Stimulated activated CD4-positive, alpha-beta T cell treated with anti-CD3 and anti-CD28 coated beads, Interleukin-12 subunit alpha, Interleukin-12 subunit beta, amount 100 ng/mL, for 4 hours (primary cell): ENCODE results near the gene SORL1.

Experiments
- DNase-seq: peaks from one replicate; pipeline ENCODE4 v3.0.0-alpha.2; 2020

Gene SORL1

DNA sequence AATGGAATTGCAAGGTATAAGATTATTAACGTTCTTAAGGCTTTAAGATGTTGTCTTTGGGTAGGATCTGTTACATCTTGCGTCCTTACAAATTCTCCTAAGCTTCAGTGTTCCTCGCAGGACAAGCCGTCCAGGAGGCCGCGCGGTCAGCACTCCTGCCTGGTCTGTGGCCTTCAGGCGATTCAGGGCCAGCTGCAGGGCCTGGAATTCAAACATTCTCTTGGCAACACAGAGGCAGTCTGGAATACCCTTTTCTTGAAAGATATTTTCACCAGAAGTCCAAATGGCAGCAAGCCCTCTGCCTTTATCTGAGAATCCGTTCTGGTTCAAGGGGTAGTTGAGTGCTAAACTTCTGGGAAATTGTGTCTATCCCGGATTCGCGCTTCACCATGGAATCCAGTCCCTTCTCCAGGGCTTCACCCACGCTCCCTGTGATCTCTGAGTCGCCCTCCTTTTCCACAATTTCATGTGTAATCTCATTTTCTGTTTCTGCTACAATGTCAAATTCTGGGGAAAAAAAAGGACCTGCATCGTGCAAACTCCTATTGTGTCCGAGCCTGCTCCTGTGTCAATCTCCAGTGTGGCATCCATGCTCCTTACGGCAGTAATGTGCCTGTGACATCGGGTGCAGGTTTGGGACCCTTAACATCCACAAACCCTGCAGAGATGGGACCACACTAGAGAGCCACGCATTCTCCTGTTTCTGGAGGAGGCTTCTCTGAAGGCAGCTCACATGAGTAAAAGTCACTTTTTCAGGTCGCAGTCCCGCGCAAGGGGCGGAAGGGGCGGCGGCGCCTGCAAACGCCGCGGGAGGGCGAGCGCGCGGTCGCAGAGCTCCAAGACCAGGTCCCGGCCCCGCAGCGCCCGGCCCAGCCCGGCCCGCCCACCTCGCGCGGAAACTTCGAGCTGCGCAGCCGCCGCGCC, 25.4 kb upstream of the SORL1 start:
- DNase-seq = peak; percentile 58

DNA sequence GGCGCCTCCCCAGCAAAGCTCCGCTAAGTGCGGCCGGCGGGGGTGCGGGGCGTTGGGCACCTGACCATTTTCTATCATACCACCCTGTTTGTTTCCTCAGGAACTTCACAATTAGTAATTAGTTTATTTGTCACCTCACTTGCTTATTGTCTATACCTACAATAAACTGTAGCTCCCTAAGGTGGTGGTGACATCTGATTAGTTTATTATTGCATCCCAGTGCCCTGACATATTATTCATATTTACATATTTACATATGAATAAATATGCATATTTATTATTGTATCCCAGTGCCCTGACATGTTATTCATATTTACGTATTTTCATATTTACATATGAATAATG, 24.7 kb upstream of the SORL1 start:
- DNase-seq = no peak

DNA sequence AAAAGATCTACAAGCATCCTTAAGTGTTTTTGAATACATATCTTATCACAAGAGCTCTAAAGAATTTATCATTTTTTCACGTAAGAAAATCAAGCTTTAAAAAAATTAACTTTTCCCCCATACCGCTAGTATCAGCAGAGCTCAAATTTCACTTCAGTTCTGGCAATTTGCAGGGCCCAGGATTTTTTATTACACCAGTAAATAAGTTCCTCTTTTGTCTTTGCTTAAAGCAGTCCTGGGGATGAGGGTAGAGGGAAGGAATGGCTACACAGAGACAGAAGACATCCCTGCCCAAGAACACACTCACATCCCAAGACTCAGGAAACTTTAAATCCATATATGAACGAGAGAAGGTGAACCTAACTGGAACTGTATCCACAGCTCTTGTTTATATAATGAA, 22.6 kb upstream of the SORL1 start:
- no peak for DNase-seq

GRCh38 chr11:121431820-121432526, 20.1 kb upstream of the SORL1 start:
- DNase-seq = no peak

DNA sequence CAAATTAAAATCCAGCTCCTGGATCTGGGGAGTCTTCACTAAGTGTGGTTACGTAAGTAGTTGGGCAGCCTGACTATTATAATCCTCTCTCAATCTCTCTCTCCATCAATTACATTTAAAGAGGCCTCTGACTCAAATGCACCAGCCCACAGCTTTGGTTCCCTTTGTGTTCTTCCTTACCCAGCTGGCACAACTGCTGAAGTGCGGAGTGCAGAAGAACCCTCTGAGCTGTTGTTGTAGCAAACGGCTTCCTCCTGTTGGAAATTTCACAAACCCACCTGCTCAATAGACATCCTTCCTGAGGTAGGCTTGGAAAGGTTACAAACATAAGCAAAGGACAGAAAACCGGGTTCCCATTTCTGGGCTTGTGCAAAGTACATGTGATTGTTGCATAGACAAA, 17.0 kb upstream of the SORL1 start:
- no peak for DNase-seq

GRCh38 chr11:121435551-121436511, 16.3 kb upstream of the SORL1 start:
- DNase-seq = no peak

- no peak for DNase-seq
Observed at GRCh38 chr11:121437018-121437685, 15.0 kb upstream of the SORL1 start.

GRCh38 chr11:121437686-121438078, 14.4 kb upstream of the SORL1 start:
- DNase-seq = no peak

GRCh38 chr11:121439337-121439736, 12.8 kb upstream of the SORL1 start:
- no peak for DNase-seq

- no peak for DNase-seq
Observed at GRCh38 chr11:121439759-121440158, 12.4 kb upstream of the SORL1 start.

GRCh38 chr11:121441521-121441920, 10.6 kb upstream of the SORL1 start:
- no peak for DNase-seq

GRCh38 chr11:121443688-121444275, 8.3 kb upstream of the SORL1 start:
- DNase-seq = no peak

GRCh38 chr11:121444526-121444925, 7.6 kb upstream of the SORL1 start:
- DNase-seq = no peak

- DNase-seq = no peak
Observed at GRCh38 chr11:121445071-121445768, 6.9 kb upstream of the SORL1 start.

DNA sequence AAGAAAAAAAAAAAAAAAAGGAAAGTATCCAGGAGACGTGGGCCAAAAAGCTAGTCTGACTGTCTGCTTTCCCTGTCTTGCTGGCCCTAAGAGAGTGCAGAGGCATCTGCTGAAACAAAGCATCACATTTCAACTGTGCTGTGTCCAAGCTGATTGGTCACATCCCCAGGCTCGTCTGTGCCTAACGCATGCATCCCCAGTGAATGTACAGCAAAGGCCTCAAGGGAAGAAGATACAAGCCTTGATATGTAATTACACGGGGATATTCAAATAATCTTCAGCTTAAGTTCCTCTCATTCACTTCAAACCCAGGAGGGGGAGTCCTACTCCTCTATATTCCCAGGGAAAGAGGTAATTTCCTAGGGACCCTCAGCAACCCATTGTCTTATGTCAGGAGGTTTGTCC, 5.4 kb upstream of the SORL1 start:
- no peak for DNase-seq

DNA sequence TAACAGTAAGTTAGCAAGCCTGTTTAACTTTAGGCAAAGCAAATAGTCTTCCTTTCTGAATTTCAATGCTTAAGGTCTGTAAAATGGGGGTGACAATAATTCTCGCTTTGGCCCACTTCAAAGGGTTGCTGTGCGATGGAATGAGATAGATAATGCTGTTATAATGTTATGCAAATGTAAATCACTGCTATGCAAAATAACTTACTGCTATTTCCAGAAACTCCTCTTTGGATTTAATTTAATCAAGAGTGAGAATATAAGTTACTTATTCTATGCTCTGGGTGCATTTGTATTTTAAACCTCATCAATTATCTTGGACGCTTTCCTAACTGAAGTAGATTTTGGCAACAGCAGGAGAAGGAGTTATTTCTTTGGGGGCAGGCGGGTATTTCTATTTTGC, 4.1 kb upstream of the SORL1 start:
- DNase-seq = no peak

DNA sequence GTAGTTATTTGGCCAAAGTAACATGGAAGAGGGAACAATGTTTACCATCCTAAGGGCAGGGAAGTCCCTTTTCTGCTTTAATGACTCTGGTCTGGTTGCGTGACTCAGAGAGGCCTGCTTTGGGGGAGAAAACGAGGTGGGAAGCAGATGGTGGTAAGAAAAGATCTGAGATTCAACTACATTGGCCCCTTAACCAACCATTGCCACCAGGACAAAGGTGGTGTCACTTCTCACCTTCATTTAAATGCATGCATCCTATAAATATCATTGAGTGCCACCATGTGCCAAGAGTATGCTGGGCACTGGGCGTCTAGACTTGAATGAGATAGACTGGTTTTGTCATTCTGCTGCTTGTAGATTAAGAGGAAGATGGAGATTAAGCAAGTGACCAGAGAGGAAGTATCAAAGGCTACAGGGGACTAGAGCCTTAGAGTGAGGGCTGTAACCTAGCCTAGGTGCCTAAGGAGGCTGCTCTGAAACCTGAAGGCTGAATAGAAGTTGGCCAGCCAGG, 3.6 kb upstream of the SORL1 start:
- no peak for DNase-seq

GRCh38 chr11:121449123-121449522, 3.0 kb upstream of the SORL1 start:
- DNase-seq = no peak

- no peak for DNase-seq
Observed at GRCh38 chr11:121449626-121450025, 2.5 kb upstream of the SORL1 start.

DNA sequence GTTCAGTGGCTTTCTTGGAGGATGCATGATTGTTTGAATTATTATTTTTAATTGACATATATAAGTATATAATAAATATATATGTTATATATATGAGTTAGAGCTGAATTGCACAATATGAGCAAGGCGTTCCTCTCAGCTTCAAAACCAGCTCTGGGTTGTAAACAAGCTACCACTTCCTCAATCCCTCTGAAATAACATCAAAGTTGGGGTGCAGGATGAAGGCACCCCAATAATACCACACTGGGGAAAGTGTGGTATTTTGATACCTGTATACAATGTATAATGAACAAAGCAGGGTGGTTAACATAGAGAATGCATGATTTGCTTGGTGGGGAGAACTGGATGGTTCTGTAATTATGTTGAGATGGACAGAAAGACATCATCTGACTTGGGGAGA, 1.7 kb upstream of the SORL1 start:
- DNase-seq = no peak
